H1 (cell line): ENCODE results near the gene PRR33. TPM values are rescaled to one million over a fixed set of nuclear protein-coding genes. Genes with fewer than 3 reads are reported as not detected.

Source experiments
- CTCF ChIA-PET: fragments of 300-600 bp; sonication (Branson Sonifier 250); formaldehyde crosslinking; loops from one replicate; lab custom pipeline; 2021; ENCODE audit not compliant: partially characterized antibody; lab: Charles Lee
- POLR2A ChIA-PET: fragments of 300-600 bp; sonication (Branson Sonifier 250); formaldehyde crosslinking; loops from one replicate; lab custom pipeline; 2021; ENCODE audit warnings: inconsistent platforms; ENCODE audit not compliant: partially characterized antibody; lab: Charles Lee
- DNase-seq, 2 experiments: peaks; one replicate each; pipeline versions ENCODE4 v3.0.0 to v3.0.0-alpha.2; 2010 to 2022; ENCODE audit warnings: low spot score in 2 of 2, low read depth in 1 of 2, mixed read lengths in 1 of 2
- FAIRE-seq: peaks from 2 replicates; lab custom pipeline; 2011; peaks lifted over from hg19 to GRCh38; lab: Jason Lieb, UNC
- H2AFZ ChIP-seq: 2 replicates; pipeline ENCODE4 v1.8.1; 2012; ENCODE audit warnings: low read length, inconsistent platforms
- H2AK5ac ChIP-seq: 2 replicates; pipeline ENCODE4 v1.6.1; 2013; ENCODE audit warnings: low read depth, low read length
- H2BK120ac ChIP-seq: replicated peaks from 2 replicates; pipeline ENCODE3; 2013; ENCODE audit warnings: low read depth, low read length, inconsistent platforms
- H2BK12ac ChIP-seq: 2 replicates; pipeline ENCODE4 v1.6.1; 2013; ENCODE audit warnings: low read depth, low read length
- H2BK15ac ChIP-seq: 2 replicates; pipeline ENCODE4 v1.6.1; 2013; ENCODE audit warnings: low read length
- H2BK20ac ChIP-seq: 2 replicates; pipeline ENCODE4 v1.6.1; 2013; ENCODE audit warnings: low read length
- H2BK5ac ChIP-seq: 2 replicates; pipeline ENCODE4 v1.6.1; 2013; ENCODE audit warnings: low read depth, low read length
- H3K14ac ChIP-seq: 2 replicates; pipeline ENCODE4 v1.6.1; 2013; ENCODE audit warnings: inconsistent platforms; ENCODE audit not compliant: insufficient read length
- H3K18ac ChIP-seq: 2 replicates; pipeline ENCODE4 v1.6.1; 2013; ENCODE audit warnings: low read length; ENCODE audit errors: extremely low read depth
- H3K23ac ChIP-seq: 2 replicates; pipeline ENCODE4 v1.6.1; 2013; ENCODE audit warnings: inconsistent platforms; ENCODE audit not compliant: insufficient read length
- H3K23me2 ChIP-seq: 2 replicates; pipeline ENCODE4 v1.6.1; 2013; ENCODE audit warnings: low read depth, low read length
- H3K27ac ChIP-seq: 2 replicates; pipeline ENCODE4 v1.6.1; 2011; ENCODE audit warnings: low read depth, low read length, inconsistent platforms
- H3K27me3 ChIP-seq, 4 experiments: replicated peaks in 1 of 4; 1 replicate in 1 of 4; 2 replicates in 3 of 4; pipeline versions ENCODE4 v1.6.1 to v1.8.1; 2011 to 2013; ENCODE audit warnings: low read length in 3 of 4, mild to moderate bottlenecking in 3 of 4, inconsistent platforms in 2 of 4, mixed read lengths in 2 of 4, moderate library complexity in 1 of 4; ENCODE audit not compliant: control insufficient read depth in 3 of 4, insufficient read depth in 3 of 4; ENCODE audit errors: extremely low read depth in 1 of 4
- H3K36me3 ChIP-seq, 4 experiments: 2 replicates each; pipeline versions ENCODE4 v1.6.1 to v1.8.1; 2011 to 2013; ENCODE audit warnings: mild to moderate bottlenecking in 4 of 4, low read length in 3 of 4, moderate library complexity in 2 of 4, control low read depth in 1 of 4, inconsistent platforms in 1 of 4; ENCODE audit not compliant: insufficient read depth in 4 of 4, control insufficient read depth in 2 of 4
- H3K4ac ChIP-seq: replicated peaks from 2 replicates; pipeline ENCODE3; 2013; ENCODE audit warnings: low read length, low read depth, mixed read lengths, inconsistent platforms; ENCODE audit not compliant: insufficient read length
- H3K4me1 ChIP-seq, 4 experiments: replicated peaks in 1 of 4; 1 replicate in 1 of 4; 2 replicates in 3 of 4; pipeline versions ENCODE4 v1.6.1 to v1.8.1; 2011 to 2013; ENCODE audit warnings: low read length in 3 of 4, inconsistent platforms in 2 of 4, mixed read lengths in 1 of 4; ENCODE audit not compliant: insufficient read depth in 4 of 4, control insufficient read depth in 3 of 4
- H3K4me2 ChIP-seq, 2 experiments: 2 replicates each; pipeline versions ENCODE4 v1.6.1 to v1.8.1; 2011 to 2013; ENCODE audit warnings: low read depth in 2 of 2, low read length in 2 of 2, control low read depth in 1 of 2, inconsistent platforms in 1 of 2, mild to moderate bottlenecking in 1 of 2; ENCODE audit not compliant: insufficient read depth in 1 of 2
- H3K4me3 ChIP-seq, 4 experiments: fragments of 200-600, 300-600 bp in 1 of 4; sonication (generic), shearing (Covaris generic), sonication (Bioruptor Twin) in 1 of 4; 2 replicates each; pipeline versions ENCODE4 v1.5.1 to v1.8.1; 2011 to 2016; ENCODE audit warnings: low read length in 4 of 4, low read depth in 3 of 4, control low read depth in 2 of 4, inconsistent platforms in 2 of 4, mild to moderate bottlenecking in 2 of 4, mixed read lengths in 1 of 4, moderate library complexity in 1 of 4; ENCODE audit not compliant: insufficient read depth in 2 of 4; ENCODE audit errors: extremely low read depth in 1 of 4
- H3K56ac ChIP-seq: replicated peaks from 2 replicates; pipeline ENCODE3; 2013; ENCODE audit warnings: low read depth, mild to moderate bottlenecking, mixed read lengths, low read length, inconsistent platforms; ENCODE audit not compliant: insufficient read length
- H3K79me1 ChIP-seq: 2 replicates; pipeline ENCODE4 v1.6.1; 2013; ENCODE audit warnings: low read depth, low read length, control low read depth
- H3K79me2 ChIP-seq, 2 experiments: 2 replicates each; pipeline versions ENCODE4 v1.6.1 to v1.8.1; 2012 to 2013; ENCODE audit warnings: low read length in 2 of 2, mild to moderate bottlenecking in 2 of 2, inconsistent platforms in 1 of 2; ENCODE audit not compliant: insufficient read depth in 2 of 2, control insufficient read depth in 1 of 2
- H3K9ac ChIP-seq, 4 experiments: replicated peaks in 1 of 4; 1 replicate in 1 of 4; 2 replicates in 3 of 4; pipeline versions ENCODE4 v1.6.1 to v1.8.1; 2011 to 2013; ENCODE audit warnings: low read depth in 3 of 4, low read length in 3 of 4, control low read depth in 2 of 4, mild to moderate bottlenecking in 2 of 4, moderate library complexity in 2 of 4, inconsistent platforms in 1 of 4; ENCODE audit errors: extremely low read depth in 1 of 4
- H3K9me3 ChIP-seq, 2 experiments: 2 replicates each; pipeline versions ENCODE4 v1.6.1 to v1.8.1; 2012 to 2013; ENCODE audit warnings: mild to moderate bottlenecking in 2 of 2, moderate library complexity in 2 of 2, control low read depth in 1 of 2, inconsistent platforms in 1 of 2, low read depth in 1 of 2, low read length in 1 of 2, mixed read lengths in 1 of 2; ENCODE audit not compliant: insufficient read depth in 2 of 2
- H4K20me1 ChIP-seq, 2 experiments: replicated peaks in 1 of 2; 2 replicates each; pipeline versions ENCODE3 to v1.8.1; 2011 to 2013; ENCODE audit warnings: inconsistent platforms in 2 of 2, low read length in 2 of 2, mild to moderate bottlenecking in 1 of 2; ENCODE audit not compliant: insufficient read depth in 2 of 2, control insufficient read depth in 1 of 2
- H4K5ac ChIP-seq: 2 replicates; pipeline ENCODE4 v1.6.1; 2013; ENCODE audit warnings: low read length, low read depth, mixed read lengths, inconsistent platforms; ENCODE audit not compliant: insufficient read length
- H4K8ac ChIP-seq: 2 replicates; pipeline ENCODE4 v1.8.0; 2013; ENCODE audit warnings: mild to moderate bottlenecking, moderate library complexity, low read length, inconsistent platforms; ENCODE audit not compliant: insufficient read depth; ENCODE audit errors: extremely low read depth
- H4K91ac ChIP-seq: replicated peaks from 2 replicates; pipeline ENCODE3; 2013; ENCODE audit warnings: low read length, mixed read lengths, inconsistent platforms; ENCODE audit not compliant: insufficient read length
- CHD1 ChIP-seq: IDR thresholded peaks from 2 replicates; pipeline ENCODE4 v1.6.1; 2012; ENCODE audit warnings: low read depth, low read length, improper control_type of control experiment
- NRF1 ChIP-seq: IDR thresholded peaks from 2 replicates; pipeline ENCODE4 v1.6.1; 2011; ENCODE audit warnings: mild to moderate bottlenecking, low read depth, low read length, improper control_type of control experiment
- SP4 ChIP-seq: IDR thresholded peaks from 2 replicates; pipeline ENCODE4 v1.6.1; 2012; ENCODE audit warnings: low read length, inconsistent platforms
- SRF ChIP-seq: IDR thresholded peaks from 2 replicates; pipeline ENCODE4 v1.6.1; 2011; ENCODE audit warnings: mild to moderate bottlenecking, low read depth, low read length, moderate library complexity
- WGBS, 2 experiments: shearing (Covaris generic) in 1 of 2; methylation state at CpG; one replicate each; pipeline versions ENCODE4 v1.1.6 to v1.1.7; 2013 to 2015; ENCODE audit warnings: low lambda C conversion rate in 2 of 2, mixed read lengths in 2 of 2, inconsistent platforms in 1 of 2, low coverage in 1 of 2, missing lambda C conversion rate in 1 of 2; ENCODE audit not compliant: insufficient replicate concordance in 2 of 2, insufficient coverage in 1 of 2, insufficient read length in 1 of 2; ENCODE audit errors: extremely low coverage in 1 of 2, missing lambda C conversion rate in 1 of 2; 5-methylcytosine and 5-hydroxymethylcytosine counted together
- polyA plus RNA-seq, 7 experiments: library from polyadenylated mRNA; depleted of rRNA in 3 of 7; stranded (reverse) in 5 of 7; unstranded in 2 of 7; fragments of >200 nt in 5 of 7; fragments of 200-250 nt in 2 of 7; gene quantifications; 1 replicate in 5 of 7; 2 replicates in 1 of 7; 4 replicates in 1 of 7; pipeline versions ENCODE4 v1.2.1 to v1.2.3, GENCODE V29; 2011 to 2013; ENCODE audit warnings: missing spikeins in 2 of 7, mixed read lengths in 2 of 7
- total RNA-seq: library from RNA; stranded (reverse); fragmentation: NEBNext Ultra II Directional; extraction: Animal tissue kit (Norgen Biotek cat#: 25700); gene quantifications from 2 replicates; pipeline ENCODE4 v1.2.1, GENCODE V29; 2021

PRR33 gene
- total and polyA plus RNA-seq, 2 of the 8 experiments (the other 6 are each of a cell fraction or from before 2014, with no cell fraction given), result 0.02 TPM; not detected in 1

DNA sequence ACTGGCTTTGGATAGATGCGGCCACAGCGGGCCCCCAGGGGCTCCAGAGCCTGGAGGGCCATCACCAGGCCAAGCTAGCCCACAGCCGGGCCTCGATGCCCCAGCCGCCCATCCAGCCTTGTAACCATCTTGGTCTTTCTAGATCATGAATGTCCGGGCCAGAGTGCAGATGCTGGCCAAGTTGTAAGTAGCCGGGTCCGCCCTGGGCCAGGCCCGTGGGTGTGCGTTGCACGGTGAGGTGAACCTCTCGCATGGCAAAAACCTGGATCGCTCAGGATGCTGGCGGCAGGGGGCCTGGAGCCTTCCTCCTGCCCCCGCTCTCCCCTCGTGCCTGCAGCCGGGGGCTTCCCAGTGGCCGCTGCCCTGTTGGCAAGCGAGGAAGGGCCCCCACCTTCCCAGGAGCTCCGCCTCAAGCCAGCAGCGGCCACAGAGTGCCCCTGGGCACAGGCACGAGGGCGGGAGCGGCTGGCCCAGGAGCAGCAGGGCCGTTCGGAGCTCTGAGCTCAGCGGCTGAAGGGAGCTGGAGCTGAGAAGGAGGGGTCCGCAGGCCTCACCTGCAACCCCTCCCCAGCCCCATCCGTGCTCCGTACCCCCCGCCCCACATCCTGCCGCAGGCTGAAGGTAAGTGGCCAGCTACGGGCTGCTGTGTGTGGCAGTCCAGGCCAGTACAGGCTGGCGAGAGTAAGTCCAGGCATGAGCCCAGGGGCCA lies 44.5 kb upstream of the PRR33 start:
- no peak overlapping the region for H3K4me2 ChIP-seq
- H3K23ac ChIP-seq, result no peak overlapping the region
- DNase-seq (peak in 1 of 2 experiments; percentile 47), FAIRE-seq (no peak)
- 0 out of 2 replicates have a peak overlapping the region, but pooled peaks have one; percentile 50 for H2BK12ac ChIP-seq
- H3K79me2 ChIP-seq, result no peaks in the 10 kb centered on the region
- peaks cover 6% of the 10 kb centered on the region; the same call in 1 of the 2 replicates for H3K23me2 ChIP-seq
- TF ChIP-seq NRF1 (no peak), SP4 (no peak), CHD1 (no peak), SRF (no peak)
- ChIA-PET POLR2A (no interaction called here), CTCF (interaction anchor here (0.8 to 3.1 kb wide), 12 partner anchors 9 to 284 kb away, joined by 3 to 16 read pairs (median 5); partner anchors contain the start of gene TNNT3)
- no peak overlapping the region for H3K14ac ChIP-seq
- no peak overlapping the region for H4K8ac ChIP-seq
- no peak overlapping the region for H2BK120ac ChIP-seq
- no peak overlapping the region for H3K18ac ChIP-seq
- H2BK15ac ChIP-seq, result 0 out of 2 replicates have a peak overlapping the region, but pooled peaks have one; percentile 61
- WGBS, 2 experiments, result 87% methylated on average over 19 of the region's 34 CpGs; no CpG with 5 or more reads in 1 of the 2 experiments
- no peaks in the 10 kb centered on the region for H3K36me3 ChIP-seq
- peaks cover 0 to 3% (median 0%) of the 10 kb centered on the region in 4 experiments; a peak in 1 of 7 replicates for H3K4me1 ChIP-seq
- H2BK5ac ChIP-seq, result no peak overlapping the region
- no peak overlapping the region for H2BK20ac ChIP-seq
- no peaks in the 10 kb centered on the region for H3K9me3 ChIP-seq
- H4K20me1 ChIP-seq, result no peaks in the 10 kb centered on the region
- H4K5ac ChIP-seq, result no peak overlapping the region
- no peaks in the 10 kb centered on the region for H3K79me1 ChIP-seq
- no peak overlapping the region for H2AK5ac ChIP-seq
- H3K4ac ChIP-seq, result no peak overlapping the region
- no peak overlapping the region for H2AFZ ChIP-seq
- no peak overlapping the region for H4K91ac ChIP-seq
- no peaks in the 10 kb centered on the region for H3K27me3 ChIP-seq
- no peak overlapping the region for H3K27ac ChIP-seq
- no peak overlapping the region for H3K9ac ChIP-seq
- H3K4me3 ChIP-seq, result no peak overlapping the region
- H3K56ac ChIP-seq, result no peak overlapping the region
